Measurements from ENCODE around the gene PRELID1.

DNA sequence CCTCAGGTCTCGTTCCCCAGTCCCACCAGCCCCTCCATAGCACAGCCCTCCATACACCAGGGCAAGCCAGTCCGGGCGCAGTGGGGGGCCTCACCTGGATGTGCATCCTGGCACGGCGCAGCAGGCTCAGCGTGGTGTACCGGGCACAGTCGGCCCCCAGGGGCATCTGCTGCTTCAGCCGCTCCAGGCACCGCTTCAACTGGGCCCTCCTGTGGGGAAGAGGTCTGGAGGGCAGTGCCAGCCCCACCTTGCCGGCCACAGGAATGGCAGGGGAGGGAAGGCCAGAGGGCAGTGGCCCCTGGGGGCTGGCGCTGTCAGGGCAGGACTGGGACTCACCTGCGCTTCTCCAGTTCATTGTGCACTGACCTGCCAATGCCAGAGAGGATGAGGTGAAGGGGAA is 6.7 kb downstream of the PRELID1 start:
- TF ChIP-seq, protein P1, sequence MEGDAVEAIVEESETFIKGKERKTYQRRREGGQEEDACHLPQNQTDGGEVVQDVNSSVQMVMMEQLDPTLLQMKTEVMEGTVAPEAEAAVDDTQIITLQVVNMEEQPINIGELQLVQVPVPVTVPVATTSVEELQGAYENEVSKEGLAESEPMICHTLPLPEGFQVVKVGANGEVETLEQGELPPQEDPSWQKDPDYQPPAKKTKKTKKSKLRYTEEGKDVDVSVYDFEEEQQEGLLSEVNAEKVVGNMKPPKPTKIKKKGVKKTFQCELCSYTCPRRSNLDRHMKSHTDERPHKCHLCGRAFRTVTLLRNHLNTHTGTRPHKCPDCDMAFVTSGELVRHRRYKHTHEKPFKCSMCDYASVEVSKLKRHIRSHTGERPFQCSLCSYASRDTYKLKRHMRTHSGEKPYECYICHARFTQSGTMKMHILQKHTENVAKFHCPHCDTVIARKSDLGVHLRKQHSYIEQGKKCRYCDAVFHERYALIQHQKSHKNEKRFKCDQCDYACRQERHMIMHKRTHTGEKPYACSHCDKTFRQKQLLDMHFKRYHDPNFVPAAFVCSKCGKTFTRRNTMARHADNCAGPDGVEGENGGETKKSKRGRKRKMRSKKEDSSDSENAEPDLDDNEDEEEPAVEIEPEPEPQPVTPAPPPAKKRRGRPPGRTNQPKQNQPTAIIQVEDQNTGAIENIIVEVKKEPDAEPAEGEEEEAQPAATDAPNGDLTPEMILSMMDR (IDR thresholded peaks at IDR 0.05): no peak
- TF ChIP-seq POLR2A (IDR thresholded peaks at IDR 0.05): no peak
